Adrenal gland (tissue), 5 donors: ENCODE data around the gene TLE7.

Experiments
- CTCF ChIP-seq, 6 experiments: fragments of 450-650 bp in 4 of 6; fragments of 200-600 bp in 2 of 6; sonication (generic) in 1 of 6; IDR thresholded peaks; 1 replicate in 5 of 6; 2 replicates in 1 of 6; pipeline versions ENCODE4 v1.5.1 to v1.8.0; 2016 to 2021; ENCODE audit warnings: antibody characterized with exemption in 6 of 6, mild to moderate bottlenecking in 2 of 6, moderate library complexity in 1 of 6
- POLR2A ChIP-seq, 2 donors: fragments of 450-650 bp; IDR thresholded peaks; one replicate each; pipeline ENCODE4 v1.6.1; 2017; ENCODE audit warnings: antibody characterized with exemption in 2 of 2, mild to moderate bottlenecking in 2 of 2, moderate library complexity in 1 of 2
- donor health status: DM: no; HTN: no; CAD: no.

GRCh38 chr16:71436473-71436872, 5.4 kb downstream of the TLE7 start:
- TF ChIP-seq CTCF (IDR thresholded peaks at IDR 0.05) = no peak
- TF ChIP-seq POLR2A (IDR thresholded peaks at IDR 0.05) = no peak
